ENCODE results near the gene SLC38A6. TPM values are rescaled to one million over a fixed set of nuclear protein-coding genes. Genes with fewer than 3 reads are reported as not detected.

The SLC38A6 gene
- total and polyA plus RNA-seq, 10 of the 15 experiments (the other 5 are each of a cell fraction or from before 2014, with no cell fraction given): 2.0 to 7.0 (median 3.7) TPM

DNA sequence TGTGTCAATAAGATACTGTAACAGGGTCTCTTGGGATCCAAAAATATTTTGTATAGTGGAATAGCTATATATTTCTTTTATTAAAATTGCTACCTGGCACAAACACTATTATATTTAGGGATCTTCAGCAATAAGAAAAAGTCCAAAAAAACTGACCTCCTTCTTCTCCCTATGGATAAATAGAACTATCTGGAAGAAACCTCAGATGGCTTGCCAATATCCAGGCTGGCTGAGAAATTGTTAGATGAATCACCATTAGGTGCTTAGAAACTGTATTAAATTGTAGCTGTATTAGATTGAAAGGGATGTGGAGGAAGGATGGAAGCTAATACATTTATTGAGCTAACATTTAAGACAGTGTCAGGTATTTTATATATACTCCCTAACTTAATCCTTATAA, 66.0 kb downstream of the SLC38A6 start:
- H4K20me1 ChIP-seq (ENCODE audit: control insufficient read depth, insufficient read depth): no peaks in the 10 kb centered on the region
- in situ Hi-C loops (cut with MboI) (no loop called here), intact Hi-C loops (cut with micrococcal nuclease; ENCODE audit: unreplicated experiment) (no loop called here)
- RAD21 ChIA-PET (ENCODE audit: unreplicated experiment): no interaction called here
- no peaks in the 10 kb centered on the region for H3K79me2 ChIP-seq (ENCODE audit: control insufficient read depth, insufficient read depth, low read length)
- no peak for TF ChIP-seq TAF1 (IDR thresholded peaks at IDR 0.05; ENCODE audit: borderline replicate concordance, low read depth, low read length)
- no peaks in the 10 kb centered on the region for H3K36me3 ChIP-seq (ENCODE audit: control insufficient read depth in 2 of 2, insufficient read depth in 2 of 2, low read length in 1 of 2)
- H3K4me3 ChIP-seq: no peak overlapping the region
- POLR2A ChIA-PET: interaction anchor here (0.5 kb wide), 2 partner anchors 37 to 382 kb away, joined by 3 to 5 read pairs; no protein-coding TSS in a partner anchor
- no peak overlapping the region for H3K27ac ChIP-seq (ENCODE audit: control insufficient read depth, insufficient read depth)
- no peak overlapping the region for H2AFZ ChIP-seq (ENCODE audit: control insufficient read depth, low read depth, low read length)
- FAIRE-seq (no peak), DNase-seq (ENCODE audit: low read depth, low spot score) (no peak), ATAC-seq (no peak)
- no peak overlapping the region for H3K4me2 ChIP-seq (ENCODE audit: control insufficient read depth, insufficient read depth)
- no peak overlapping the region for H3K9ac ChIP-seq (ENCODE audit: control insufficient read depth, insufficient read depth, low read length)
- SMC1A ChIA-PET (ENCODE audit: uncharacterized antibody, unreplicated experiment): interaction anchor here (0.6 kb wide), 1 partner anchor 68 kb away, joined by 3 read pairs; no protein-coding TSS in a partner anchor
- H3K4me1 ChIP-seq (ENCODE audit: control insufficient read depth, insufficient read depth, low read length): no peaks in the 10 kb centered on the region
- CTCF ChIA-PET: interaction anchor here (0.5 to 0.9 kb wide), 2 partner anchors 13 to 414 kb away, joined by 3 read pairs; no protein-coding TSS in a partner anchor
- no peaks in the 10 kb centered on the region for H3K9me3 ChIP-seq (replicated peaks; ENCODE audit: control insufficient read depth, insufficient read depth, low read length)
- H3K27me3 ChIP-seq (replicated peaks in 1 of 2; ENCODE audit: control insufficient read depth in 2 of 2, insufficient read depth in 2 of 2, low read length in 1 of 2): no peaks in the 10 kb centered on the region
- BruUV-seq (replicated peaks): no TSS peak

GRCh38 chr14:61048640-61049039, 67.6 kb downstream of the SLC38A6 start:
- ATAC-seq (no peak), FAIRE-seq (no peak), DNase-seq (ENCODE audit: low read depth, low spot score) (no peak)
- ChIA-PET CTCF (no interaction called here), SMC1A (ENCODE audit: uncharacterized antibody, unreplicated experiment) (interaction anchor here (0.6 to 1.1 kb wide), 2 partner anchors 53 to 76 kb away, joined by 3 to 4 read pairs; no protein-coding TSS in a partner anchor), POLR2A (no interaction called here), RAD21 (ENCODE audit: unreplicated experiment) (no interaction called here)
- Histone ChIP-seq H2AFZ (ENCODE audit: control insufficient read depth, low read depth, low read length) (no peak overlapping the region), H3K9ac (ENCODE audit: control insufficient read depth, insufficient read depth, low read length) (no peak overlapping the region), H3K79me2 (ENCODE audit: control insufficient read depth, insufficient read depth, low read length) (no peaks in the 10 kb centered on the region), H3K27me3 (replicated peaks in 1 of 2; ENCODE audit: control insufficient read depth in 2 of 2, insufficient read depth in 2 of 2, low read length in 1 of 2) (no peaks in the 10 kb centered on the region), H3K36me3 (ENCODE audit: control insufficient read depth in 2 of 2, insufficient read depth in 2 of 2, low read length in 1 of 2) (no peaks in the 10 kb centered on the region), H4K20me1 (ENCODE audit: control insufficient read depth, insufficient read depth) (no peaks in the 10 kb centered on the region), H3K4me2 (ENCODE audit: control insufficient read depth, insufficient read depth) (no peak overlapping the region), H3K4me3 (no peak overlapping the region), H3K27ac (ENCODE audit: control insufficient read depth, insufficient read depth) (no peak overlapping the region), H3K4me1 (ENCODE audit: control insufficient read depth, insufficient read depth, low read length) (no peaks in the 10 kb centered on the region), H3K9me3 (replicated peaks; ENCODE audit: control insufficient read depth, insufficient read depth, low read length) (no peaks in the 10 kb centered on the region; the same call in 2 of the 3 replicates)
- intact Hi-C loops (cut with micrococcal nuclease; ENCODE audit: unreplicated experiment) (no loop called here), in situ Hi-C loops (cut with MboI) (no loop called here)
- BruUV-seq (replicated peaks): no TSS peak
- TF ChIP-seq NFYA (IDR thresholded peaks at IDR 0.05; ENCODE audit: borderline replicate concordance, low read depth, low read length) (no peak), SUZ12 (IDR thresholded peaks at IDR 0.05; ENCODE audit: unreplicated experiment) (no peak), ZSCAN29 (IDR thresholded peaks at IDR 0.05) (no peak), ATF7 (IDR thresholded peaks at IDR 0.05; ENCODE audit: low read depth) (no peak), CBX5 (IDR thresholded peaks at IDR 0.05; ENCODE audit: low read depth) (no peak), IRF5 (IDR thresholded peaks at IDR 0.05; ENCODE audit: borderline replicate concordance) (no peak), BACH1 (IDR thresholded peaks at IDR 0.05; ENCODE audit: borderline replicate concordance) (no peak), CEBPB (IDR thresholded peaks at IDR 0.05; ENCODE audit: borderline replicate concordance in 1 of 2, low read depth in 2 of 2, low read length in 2 of 2) (no peak), SKIL (IDR thresholded peaks at IDR 0.05; ENCODE audit: low read depth, poor library complexity, severe bottlenecking) (no peak)
- TF ChIP-seq, protein P1, sequence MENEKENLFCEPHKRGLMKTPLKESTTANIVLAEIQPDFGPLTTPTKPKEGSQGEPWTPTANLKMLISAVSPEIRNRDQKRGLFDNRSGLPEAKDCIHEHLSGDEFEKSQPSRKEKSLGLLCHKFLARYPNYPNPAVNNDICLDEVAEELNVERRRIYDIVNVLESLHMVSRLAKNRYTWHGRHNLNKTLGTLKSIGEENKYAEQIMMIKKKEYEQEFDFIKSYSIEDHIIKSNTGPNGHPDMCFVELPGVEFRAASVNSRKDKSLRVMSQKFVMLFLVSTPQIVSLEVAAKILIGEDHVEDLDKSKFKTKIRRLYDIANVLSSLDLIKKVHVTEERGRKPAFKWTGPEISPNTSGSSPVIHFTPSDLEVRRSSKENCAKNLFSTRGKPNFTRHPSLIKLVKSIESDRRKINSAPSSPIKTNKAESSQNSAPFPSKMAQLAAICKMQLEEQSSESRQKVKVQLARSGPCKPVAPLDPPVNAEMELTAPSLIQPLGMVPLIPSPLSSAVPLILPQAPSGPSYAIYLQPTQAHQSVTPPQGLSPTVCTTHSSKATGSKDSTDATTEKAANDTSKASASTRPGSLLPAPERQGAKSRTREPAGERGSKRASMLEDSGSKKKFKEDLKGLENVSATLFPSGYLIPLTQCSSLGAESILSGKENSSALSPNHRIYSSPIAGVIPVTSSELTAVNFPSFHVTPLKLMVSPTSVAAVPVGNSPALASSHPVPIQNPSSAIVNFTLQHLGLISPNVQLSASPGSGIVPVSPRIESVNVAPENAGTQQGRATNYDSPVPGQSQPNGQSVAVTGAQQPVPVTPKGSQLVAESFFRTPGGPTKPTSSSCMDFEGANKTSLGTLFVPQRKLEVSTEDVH (IDR thresholded peaks at IDR 0.05; ENCODE audit: low read depth, partially characterized antibody): no peak
